ENCODE measurements around the gene DNM1. TPM values are rescaled to one million over a fixed set of nuclear protein-coding genes. Genes with fewer than 3 reads are reported as not detected.

DNM1 gene
- polyA plus RNA-seq, 1 of the 3 experiments (the other 2 are of a cell fraction): 35.7 TPM

GRCh38 chr9:128262687-128263086, 59.5 kb downstream of the DNM1 start:
- POLR2A ChIA-PET: interaction anchor here (1.3 kb wide), 1 partner anchor 13 kb away, joined by 3 read pairs; the partner anchor contains the start of genes GOLGA2 and SWI5
- H3K9me3 ChIP-seq: no peaks in the 10 kb centered on the region
- no peak for TF ChIP-seq RXRA (IDR thresholded peaks at IDR 0.05; ENCODE audit: borderline replicate concordance, low read depth)
- TF ChIP-seq, protein P1, sequence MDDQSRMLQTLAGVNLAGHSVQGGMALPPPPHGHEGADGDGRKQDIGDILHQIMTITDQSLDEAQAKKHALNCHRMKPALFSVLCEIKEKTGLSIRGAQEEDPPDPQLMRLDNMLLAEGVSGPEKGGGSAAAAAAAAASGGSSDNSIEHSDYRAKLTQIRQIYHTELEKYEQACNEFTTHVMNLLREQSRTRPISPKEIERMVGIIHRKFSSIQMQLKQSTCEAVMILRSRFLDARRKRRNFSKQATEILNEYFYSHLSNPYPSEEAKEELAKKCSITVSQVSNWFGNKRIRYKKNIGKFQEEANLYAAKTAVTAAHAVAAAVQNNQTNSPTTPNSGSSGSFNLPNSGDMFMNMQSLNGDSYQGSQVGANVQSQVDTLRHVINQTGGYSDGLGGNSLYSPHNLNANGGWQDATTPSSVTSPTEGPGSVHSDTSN (IDR thresholded peaks at IDR 0.05): no peak
- no peak for TF ChIP-seq NRF1 (IDR thresholded peaks at IDR 0.05; ENCODE audit: low read depth, low read length)
- no peak for TF ChIP-seq NFIC (IDR thresholded peaks at IDR 0.05; ENCODE audit: borderline replicate concordance)
- TF ChIP-seq EP300 (IDR thresholded peaks at IDR 0.05; ENCODE audit: borderline replicate concordance in 1 of 2, low read depth in 1 of 2, low read length in 1 of 2): no peak
- TF ChIP-seq POLR2AphosphoS5 (IDR thresholded peaks at IDR 0.05; ENCODE audit: low read depth, low read length): no peak
- no peak for TF ChIP-seq MXI1 (IDR thresholded peaks at IDR 0.05; ENCODE audit: low read depth, low read length)
- TF ChIP-seq RFX5 (IDR thresholded peaks at IDR 0.05; ENCODE audit: low read length): no peak
- no peaks in the 10 kb centered on the region for H3K9me2 ChIP-seq
- H3K4me1 ChIP-seq (ENCODE audit: control insufficient read depth in 1 of 2, insufficient read depth in 2 of 2, low read depth in 1 of 2, low read length in 1 of 2): no peaks in the 10 kb centered on the region
- no peaks in the 10 kb centered on the region for H3K79me2 ChIP-seq (ENCODE audit: insufficient read depth)
- DNase-seq: no peak
- H3K9ac ChIP-seq: no peak overlapping the region
- H3K36me3 ChIP-seq (replicated peaks in 1 of 2; ENCODE audit: control insufficient read depth in 1 of 2, insufficient read depth in 2 of 2, low read length in 1 of 2): peaks cover 39 to 79% of the 10 kb centered on the region in 2 experiments
- H3K4me2 ChIP-seq: no peak overlapping the region
- no peak overlapping the region for H3K27ac ChIP-seq (ENCODE audit: low read depth in 2 of 2, low read length in 1 of 2)
- CTCF ChIA-PET: interaction anchor here (0.7 to 2.0 kb wide), 3 partner anchors 33 to 86 kb away, joined by 3 to 5 read pairs (median 3); no protein-coding TSS in a partner anchor
- 90% methylated on average over 4 of the region's 4 CpGs for WGBS (ENCODE audit: low lambda C conversion rate)
- H3K27me3 ChIP-seq (ENCODE audit: insufficient read depth): no peaks in the 10 kb centered on the region
- H3K4me3 ChIP-seq (ENCODE audit: low read depth in 2 of 2, low read length in 1 of 2): no peak overlapping the region
- H3F3A ChIP-seq (replicated peaks; ENCODE audit: insufficient read depth): peaks cover 7% of the 10 kb centered on the region
- no peak overlapping the region for H2AFZ ChIP-seq (ENCODE audit: low read depth)
- no peaks in the 10 kb centered on the region for H4K20me1 ChIP-seq (ENCODE audit: insufficient read depth)

DNA sequence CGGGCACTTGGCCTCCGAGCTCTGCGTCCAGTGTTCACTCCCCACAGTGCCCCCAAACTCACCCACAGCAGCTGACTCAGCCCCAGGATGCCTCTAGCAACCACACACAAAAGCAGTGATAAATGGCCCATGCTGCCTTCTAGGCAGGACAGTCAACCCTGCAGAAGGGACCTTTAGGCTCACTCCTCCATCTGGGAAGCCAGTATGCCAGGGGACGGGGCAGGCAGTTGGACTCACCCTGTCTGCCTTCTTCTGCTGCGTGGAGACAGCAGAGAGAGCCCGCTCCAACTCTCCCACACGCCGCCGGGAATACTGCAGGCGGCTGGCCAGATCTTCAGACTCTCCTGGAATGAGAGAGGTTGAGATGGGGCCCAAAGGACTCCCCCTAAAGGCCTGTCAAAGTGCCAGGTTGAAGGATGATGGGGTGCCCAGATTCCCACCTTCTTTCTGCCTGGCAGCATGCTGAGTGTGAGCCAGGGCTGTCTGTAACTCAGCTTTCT, 62.2 kb downstream of the DNM1 start:
- no peaks in the 10 kb centered on the region for H3K27me3 ChIP-seq (ENCODE audit: insufficient read depth)
- peaks cover 3% of the 10 kb centered on the region for H3F3A ChIP-seq (replicated peaks; ENCODE audit: insufficient read depth)
- H3K9ac ChIP-seq: no peak overlapping the region
- no peak overlapping the region for H3K4me2 ChIP-seq
- 91% methylated on average over 7 of the region's 10 CpGs for WGBS (ENCODE audit: low lambda C conversion rate)
- TF ChIP-seq ZBTB33 (IDR thresholded peaks at IDR 0.05; ENCODE audit: borderline replicate concordance, low read depth) (no peak), NFIC (IDR thresholded peaks at IDR 0.05; ENCODE audit: borderline replicate concordance) (no peak), TAF1 (IDR thresholded peaks at IDR 0.05; ENCODE audit: borderline replicate concordance, low read depth, low read length) (no peak), TCF12 (IDR thresholded peaks at IDR 0.05) (no peak), FOXM1 (IDR thresholded peaks at IDR 0.05; ENCODE audit: low read depth) (no peak), NRF1 (IDR thresholded peaks at IDR 0.05; ENCODE audit: low read depth, low read length) (no peak), REST (IDR thresholded peaks at IDR 0.05; ENCODE audit: low read depth, low read length) (no peak)
- DNase-seq: no peak
- no peaks in the 10 kb centered on the region for H4K20me1 ChIP-seq (ENCODE audit: insufficient read depth)
- no peak overlapping the region for H3K27ac ChIP-seq (ENCODE audit: low read depth in 2 of 2, low read length in 1 of 2)
- no peaks in the 10 kb centered on the region for H3K9me3 ChIP-seq
- ChIA-PET POLR2A (no interaction called here), CTCF (interaction anchor here (0.8 to 1.1 kb wide), 2 partner anchors 10 to 72 kb away, joined by 3 to 6 read pairs; no protein-coding TSS in a partner anchor)
- no peaks in the 10 kb centered on the region for H3K9me2 ChIP-seq
- H3K4me1 ChIP-seq (ENCODE audit: control insufficient read depth in 1 of 2, insufficient read depth in 2 of 2, low read depth in 1 of 2, low read length in 1 of 2): no peaks in the 10 kb centered on the region
- H3K4me3 ChIP-seq (ENCODE audit: low read depth in 2 of 2, low read length in 1 of 2): no peak overlapping the region
- H2AFZ ChIP-seq (ENCODE audit: low read depth): no peak overlapping the region
- peaks cover 28 to 69% of the 10 kb centered on the region in 2 experiments for H3K36me3 ChIP-seq (replicated peaks in 1 of 2; ENCODE audit: control insufficient read depth in 1 of 2, insufficient read depth in 2 of 2, low read length in 1 of 2)
- no peaks in the 10 kb centered on the region; the same call in 1 of the 2 replicates for H3K79me2 ChIP-seq (ENCODE audit: insufficient read depth)

Data from SK-N-SH (cell line).